Measurements from ENCODE around the gene MAGI2. TPM values are rescaled to one million over a fixed set of nuclear protein-coding genes. Genes with fewer than 3 reads are reported as not detected.

Gene MAGI2
- total and polyA plus RNA-seq, 2 of the 13 experiments (the other 11 are each of a cell fraction or from before 2014, with no cell fraction given), result 1.5 to 3.8 TPM

DNA sequence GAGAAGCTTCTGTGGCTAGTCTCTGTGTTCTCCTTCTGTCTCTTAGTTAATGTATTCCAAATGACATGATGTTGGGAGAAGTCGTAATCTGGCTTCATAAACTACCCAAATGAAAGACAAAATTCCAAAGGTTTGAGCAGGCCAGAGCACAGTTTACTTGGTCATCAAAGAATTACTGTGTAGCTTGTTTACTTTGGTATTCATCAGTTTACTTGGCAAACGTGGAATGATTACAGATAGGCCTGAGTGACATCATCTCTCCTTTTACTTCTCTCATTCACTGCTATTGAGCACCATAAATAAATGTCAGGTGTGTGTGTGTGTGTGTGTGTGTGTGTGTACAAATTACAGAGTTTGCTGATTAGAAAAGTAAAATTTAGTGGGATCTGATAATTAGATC lies 1327.6 kb downstream of the MAGI2 start (continued):
- TF ChIP-seq, protein P1, sequence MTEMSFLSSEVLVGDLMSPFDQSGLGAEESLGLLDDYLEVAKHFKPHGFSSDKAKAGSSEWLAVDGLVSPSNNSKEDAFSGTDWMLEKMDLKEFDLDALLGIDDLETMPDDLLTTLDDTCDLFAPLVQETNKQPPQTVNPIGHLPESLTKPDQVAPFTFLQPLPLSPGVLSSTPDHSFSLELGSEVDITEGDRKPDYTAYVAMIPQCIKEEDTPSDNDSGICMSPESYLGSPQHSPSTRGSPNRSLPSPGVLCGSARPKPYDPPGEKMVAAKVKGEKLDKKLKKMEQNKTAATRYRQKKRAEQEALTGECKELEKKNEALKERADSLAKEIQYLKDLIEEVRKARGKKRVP (CRISPR knock-in tag; IDR thresholded peaks at IDR 0.05), result peak in 1 of 2 experiments; percentile 73; a peak in 2 of 4 replicates
- TF ChIP-seq JUN (CRISPR knock-in tag; IDR thresholded peaks at IDR 0.05) (0 out of 2 replicates have a peak, but pooled peaks have one; percentile 36), TCF7 (IDR thresholded peaks at IDR 0.05; ENCODE audit: low read depth) (peak; percentile 62), ZNF180 (CRISPR knock-in tag; IDR thresholded peaks at IDR 0.05; ENCODE audit: borderline replicate concordance, low read depth) (no peak), ZNF317 (CRISPR knock-in tag; IDR thresholded peaks at IDR 0.05) (no peak), SMAD9 (CRISPR knock-in tag; IDR thresholded peaks at IDR 0.05) (no peak), ATF3 (CRISPR knock-in tag; IDR thresholded peaks at IDR 0.05) (peak; percentile 57), ZKSCAN1 (IDR thresholded peaks at IDR 0.05; ENCODE audit: low read length) (no peak), KLF16 (CRISPR knock-in tag; IDR thresholded peaks at IDR 0.05) (peak in 1 of 2 experiments; percentile 63; a peak in 1 of 4 replicates), BCL6 (CRISPR knock-in tag; IDR thresholded peaks at IDR 0.05) (no peak), ZNF616 (CRISPR knock-in tag; IDR thresholded peaks at IDR 0.05; ENCODE audit: low read depth) (no peak)
- TF ChIP-seq, protein P2, sequence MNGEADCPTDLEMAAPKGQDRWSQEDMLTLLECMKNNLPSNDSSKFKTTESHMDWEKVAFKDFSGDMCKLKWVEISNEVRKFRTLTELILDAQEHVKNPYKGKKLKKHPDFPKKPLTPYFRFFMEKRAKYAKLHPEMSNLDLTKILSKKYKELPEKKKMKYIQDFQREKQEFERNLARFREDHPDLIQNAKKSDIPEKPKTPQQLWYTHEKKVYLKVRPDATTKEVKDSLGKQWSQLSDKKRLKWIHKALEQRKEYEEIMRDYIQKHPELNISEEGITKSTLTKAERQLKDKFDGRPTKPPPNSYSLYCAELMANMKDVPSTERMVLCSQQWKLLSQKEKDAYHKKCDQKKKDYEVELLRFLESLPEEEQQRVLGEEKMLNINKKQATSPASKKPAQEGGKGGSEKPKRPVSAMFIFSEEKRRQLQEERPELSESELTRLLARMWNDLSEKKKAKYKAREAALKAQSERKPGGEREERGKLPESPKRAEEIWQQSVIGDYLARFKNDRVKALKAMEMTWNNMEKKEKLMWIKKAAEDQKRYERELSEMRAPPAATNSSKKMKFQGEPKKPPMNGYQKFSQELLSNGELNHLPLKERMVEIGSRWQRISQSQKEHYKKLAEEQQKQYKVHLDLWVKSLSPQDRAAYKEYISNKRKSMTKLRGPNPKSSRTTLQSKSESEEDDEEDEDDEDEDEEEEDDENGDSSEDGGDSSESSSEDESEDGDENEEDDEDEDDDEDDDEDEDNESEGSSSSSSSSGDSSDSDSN (CRISPR knock-in tag; IDR thresholded peaks at IDR 0.05), result no peak
